ENCODE measurements around the gene MATR3.

DNA sequence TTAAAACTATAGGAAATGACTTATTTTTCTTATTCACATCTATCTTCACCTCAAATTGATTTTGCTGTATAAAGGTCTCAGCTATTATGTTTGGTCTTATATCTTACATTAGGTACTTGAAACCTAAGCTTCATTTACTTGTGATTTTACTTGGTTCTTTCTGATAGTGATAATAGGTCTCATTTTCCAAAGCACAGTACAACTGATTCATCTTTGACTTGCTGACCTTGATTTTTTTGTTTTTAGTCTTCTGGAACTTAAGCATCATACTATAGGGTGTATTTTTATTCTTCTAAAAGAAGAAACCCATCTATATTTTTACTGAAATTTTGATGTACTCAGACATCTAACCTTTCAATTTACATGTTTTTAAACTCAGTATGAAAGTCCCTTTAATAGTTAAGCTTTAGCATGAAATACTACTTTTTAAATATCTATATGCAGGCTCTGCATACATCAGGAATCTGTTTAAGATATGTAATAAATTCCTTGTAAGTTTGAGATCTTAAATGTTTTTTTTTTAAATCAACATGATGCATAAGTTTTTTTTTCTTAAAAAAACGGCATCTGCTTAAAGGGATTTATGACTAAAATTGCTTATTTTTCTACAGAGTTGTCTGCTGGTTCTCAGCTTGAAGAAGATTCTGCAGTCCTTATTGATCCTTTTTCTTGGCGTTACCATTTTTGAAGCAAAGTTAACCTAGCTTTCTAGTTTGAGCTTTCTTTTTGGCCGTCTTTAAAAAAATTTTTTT is 13.3 kb downstream of the MATR3 start:
- TF ChIP-seq GATA2 (IDR thresholded peaks at IDR 0.05; ENCODE audit: low read depth, low read length): no peak
- TF ChIP-seq GATA3 (IDR thresholded peaks at IDR 0.05; ENCODE audit: low read depth, low read length): no peak
